ENCODE measurements around the gene TMPRSS9. TPM values are rescaled to one million over a fixed set of nuclear protein-coding genes. Genes with fewer than 3 reads are reported as not detected.

The TMPRSS9 gene
- total RNA-seq, 2 experiments from 2014 or later = not detected

DNA sequence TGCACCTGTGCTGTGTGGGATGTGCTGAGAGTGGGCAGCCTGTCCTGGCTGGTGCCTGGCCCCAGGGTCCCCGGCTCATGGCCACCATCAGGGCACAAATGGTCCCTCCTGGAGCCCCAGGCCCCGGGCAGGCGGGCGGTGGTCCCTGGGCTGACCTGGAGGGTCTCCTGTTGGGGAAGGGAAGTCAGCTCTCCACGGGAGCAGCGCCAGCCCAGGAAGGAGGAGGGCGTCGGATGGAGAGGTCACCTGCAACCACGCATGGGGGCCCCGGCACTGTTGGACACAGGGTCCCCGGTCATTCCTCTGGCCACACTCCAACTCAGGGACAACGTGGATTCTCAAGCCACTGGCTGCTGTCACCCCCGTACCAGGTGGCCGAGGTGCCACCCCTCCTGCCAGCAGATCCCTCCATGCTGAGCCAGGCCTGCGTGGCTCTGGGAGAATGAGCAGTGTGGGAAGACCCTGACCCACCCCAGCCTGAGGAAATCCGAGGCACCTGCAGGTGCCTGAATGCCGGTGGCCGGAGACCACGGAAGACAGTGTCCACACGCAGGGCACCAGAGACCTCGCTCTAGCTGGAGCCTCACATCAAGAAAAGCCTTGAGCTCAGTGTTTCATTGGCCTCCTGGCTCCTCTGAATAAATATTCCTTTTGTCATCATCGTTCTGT is 83.2 kb downstream of the TMPRSS9 start:
- no peak for DNase-seq
- H3K27me3 Mint-ChIP-seq (ENCODE audit: low read depth) = no peaks in the 10 kb centered on the region
- ATAC-seq = no peak
- ChIA-PET CTCF (interaction anchor here (0.6 kb wide), 1 partner anchor 129 kb away, joined by 3 read pairs; no protein-coding TSS in a partner anchor), POLR2A (no interaction called here)
- peaks cover 33% of the 10 kb centered on the region for H3K36me3 Mint-ChIP-seq (ENCODE audit: low read depth)
- H3K9me3 Mint-ChIP-seq (ENCODE audit: insufficient read depth) = no peaks in the 10 kb centered on the region
- no peak overlapping the region for H3K4me3 Mint-ChIP-seq
- peaks cover 16% of the 10 kb centered on the region for H3K4me1 Mint-ChIP-seq (ENCODE audit: low read depth)
- no peak overlapping the region for H3K27ac Mint-ChIP-seq

DNA sequence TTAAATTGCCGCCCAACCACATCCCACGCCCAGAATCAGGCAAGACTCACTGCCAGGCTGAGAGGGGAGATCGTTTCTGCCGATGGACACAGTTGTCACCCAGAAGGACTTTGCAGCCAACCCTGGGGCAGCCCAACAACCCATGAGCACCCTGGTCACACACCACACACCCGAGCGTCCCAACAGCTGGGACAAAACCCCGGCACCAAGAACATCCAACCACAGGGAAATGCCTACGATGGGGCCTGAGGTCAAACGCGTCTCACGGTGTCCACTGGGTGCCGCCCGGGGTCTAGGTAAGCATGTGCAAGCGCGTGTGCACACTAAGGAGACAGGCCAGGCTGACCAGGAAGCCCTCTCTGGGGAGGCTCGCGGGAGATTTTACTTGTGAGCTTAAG is 83.7 kb downstream of the TMPRSS9 start:
- Mint-ChIP-seq H3K9me3 (ENCODE audit: insufficient read depth) (no peaks in the 10 kb centered on the region), H3K27ac (no peak overlapping the region), H3K4me3 (no peak overlapping the region), H3K36me3 (ENCODE audit: low read depth) (peaks cover 32% of the 10 kb centered on the region), H3K4me1 (ENCODE audit: low read depth) (peaks cover 18% of the 10 kb centered on the region), H3K27me3 (ENCODE audit: low read depth) (no peaks in the 10 kb centered on the region)
- CTCF ChIA-PET = interaction anchor here (0.6 kb wide), 1 partner anchor 129 kb away, joined by 3 read pairs; no protein-coding TSS in a partner anchor
- no peak for DNase-seq
- no peak for ATAC-seq
- POLR2A ChIA-PET = no interaction called here

DNA sequence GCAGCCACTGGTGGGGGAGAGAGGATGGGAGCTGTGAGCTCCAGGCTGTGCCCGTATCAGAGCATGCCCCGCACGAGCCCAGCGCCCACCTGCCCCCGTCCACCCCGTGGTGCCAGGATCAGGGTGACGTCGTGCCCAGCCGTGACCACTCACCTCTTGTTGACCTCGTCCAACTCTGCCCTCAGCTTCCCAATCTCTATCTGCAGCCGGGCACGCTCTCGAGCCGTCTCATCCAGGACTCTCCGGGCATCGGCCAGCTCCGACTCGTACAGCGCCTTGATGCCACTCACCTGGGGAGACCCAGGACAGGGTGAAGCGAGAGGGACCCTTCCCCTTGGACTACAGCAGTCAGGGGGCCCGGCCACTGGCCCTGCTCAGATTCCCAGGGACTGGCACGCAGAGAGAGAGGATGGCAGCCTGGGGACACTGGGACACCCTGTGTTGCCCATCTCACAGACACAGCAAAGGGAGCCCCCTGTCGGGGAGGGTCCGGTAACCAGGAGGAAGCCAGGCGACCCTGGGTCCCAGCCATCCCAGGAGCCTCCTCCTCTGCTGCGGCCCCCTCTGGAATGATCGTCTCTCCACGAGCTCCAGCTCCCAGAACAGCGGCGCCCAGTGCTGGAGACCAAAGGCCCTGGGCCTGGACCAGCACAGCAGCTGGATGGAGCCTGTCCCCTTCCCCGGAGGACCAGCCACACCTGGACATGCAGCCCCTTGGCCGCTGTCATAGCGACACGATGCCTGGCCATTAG is 84.4 kb downstream of the TMPRSS9 start:
- ATAC-seq = no peak
- POLR2A ChIA-PET = no interaction called here
- H3K4me3 Mint-ChIP-seq = no peak overlapping the region

DNA sequence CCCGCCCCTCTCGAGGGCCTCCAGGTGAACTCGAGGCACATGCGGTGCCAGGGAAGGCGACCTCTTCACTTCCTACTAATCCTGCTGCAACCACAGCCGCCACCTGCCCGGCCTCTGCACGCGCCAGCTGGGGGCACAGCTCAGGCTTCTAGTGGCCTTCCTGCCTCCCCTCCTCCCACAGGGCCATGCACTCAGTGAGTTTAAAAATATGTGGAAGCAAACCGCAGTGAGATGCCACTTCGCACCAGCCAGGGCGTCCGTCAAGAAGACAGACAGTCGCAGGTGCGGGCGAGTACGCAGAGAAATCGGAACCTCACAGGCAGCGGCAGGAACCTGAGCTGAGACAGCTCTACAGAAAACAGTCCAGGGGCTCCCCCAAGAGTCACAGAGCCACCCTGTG is 86.3 kb downstream of the TMPRSS9 start:
- Mint-ChIP-seq H3K27ac (peak overlapping the region; percentile 84), H3K36me3 (ENCODE audit: low read depth) (peaks cover 28% of the 10 kb centered on the region), H3K9me3 (ENCODE audit: insufficient read depth) (no peaks in the 10 kb centered on the region), H3K27me3 (ENCODE audit: low read depth) (no peaks in the 10 kb centered on the region), H3K4me3 (peak overlapping the region; percentile 63), H3K4me1 (ENCODE audit: low read depth) (peaks cover 22% of the 10 kb centered on the region)
- DNase-seq = peak; percentile 47
- POLR2A ChIA-PET = interaction anchor here (0.6 to 1.0 kb wide), 4 partner anchors 10 to 137 kb away, joined by 3 to 4 read pairs (median 3); partner anchors contain the start of genes GADD45B and LMNB2
- CTCF ChIA-PET = interaction anchor here (0.8 to 1.3 kb wide), 3 partner anchors 54 to 167 kb away, joined by 3 to 6 read pairs (median 4); no protein-coding TSS in a partner anchor
- peak; percentile 69 for ATAC-seq

More for the DNA sequence above, 84.4 kb downstream of the TMPRSS9 start:
- no peak for DNase-seq
- Mint-ChIP-seq H3K27ac (no peak overlapping the region), H3K9me3 (ENCODE audit: insufficient read depth) (no peaks in the 10 kb centered on the region), H3K27me3 (ENCODE audit: low read depth) (no peaks in the 10 kb centered on the region), H3K36me3 (ENCODE audit: low read depth) (peaks cover 33% of the 10 kb centered on the region), H3K4me1 (ENCODE audit: low read depth) (peaks cover 18% of the 10 kb centered on the region)
- CTCF ChIA-PET = no interaction called here

DNA sequence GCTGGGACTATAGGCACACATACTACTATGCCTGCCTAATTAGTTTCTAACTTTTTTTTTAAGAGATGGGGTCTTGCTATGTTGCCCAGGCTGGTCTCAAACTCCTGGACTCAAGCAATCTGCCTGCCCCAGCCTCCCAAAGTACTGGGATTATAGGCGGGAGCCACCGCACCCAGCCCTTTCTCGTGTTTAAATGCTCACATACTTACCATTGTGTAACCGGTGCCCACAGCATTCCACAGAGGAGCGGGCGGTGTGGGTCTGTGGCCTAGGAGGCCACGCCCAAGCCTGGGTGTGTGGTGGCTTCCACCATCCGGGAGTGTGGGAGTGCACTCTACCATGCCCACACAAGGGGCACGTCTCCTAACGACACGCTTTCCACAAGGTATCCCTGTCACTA is 89.0 kb downstream of the TMPRSS9 start:
- POLR2A ChIA-PET = no interaction called here
- Mint-ChIP-seq H3K9me3 (ENCODE audit: insufficient read depth) (no peaks in the 10 kb centered on the region), H3K27me3 (ENCODE audit: low read depth) (no peaks in the 10 kb centered on the region), H3K27ac (no peak overlapping the region), H3K4me1 (ENCODE audit: low read depth) (peaks cover 22% of the 10 kb centered on the region), H3K4me3 (no peak overlapping the region), H3K36me3 (ENCODE audit: low read depth) (peaks cover 26% of the 10 kb centered on the region)
- no peak for ATAC-seq
- no peak for DNase-seq
- CTCF ChIA-PET = no interaction called here

DNA sequence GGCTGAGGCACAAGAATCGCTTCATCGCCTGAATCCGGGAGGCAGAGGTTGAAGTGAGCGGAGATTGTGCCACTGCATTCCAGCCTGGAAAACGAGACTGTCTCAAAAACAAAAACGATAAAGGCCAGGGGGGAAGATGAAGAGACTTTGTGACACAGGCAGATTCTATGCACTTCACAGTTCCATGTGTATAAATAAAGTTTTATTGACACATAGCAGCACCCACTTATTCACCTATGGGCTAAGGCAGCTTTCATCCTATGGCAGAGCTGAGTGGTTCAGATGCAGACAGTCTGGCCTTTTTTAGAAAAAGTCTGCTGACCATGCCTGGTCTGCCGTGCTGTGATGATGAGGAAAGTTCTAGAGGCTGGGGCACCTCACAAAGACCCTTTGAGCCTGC is 91.1 kb downstream of the TMPRSS9 start:
- POLR2A ChIA-PET = no interaction called here
- ATAC-seq (no peak), DNase-seq (no peak)
- no peak overlapping the region for H3K27ac Mint-ChIP-seq
- H3K36me3 Mint-ChIP-seq (ENCODE audit: low read depth) = peaks cover 29% of the 10 kb centered on the region
- peaks cover 35% of the 10 kb centered on the region for H3K4me1 Mint-ChIP-seq (ENCODE audit: low read depth)
- CTCF ChIA-PET = interaction anchor here (1.0 kb wide), 1 partner anchor 215 kb away, joined by 3 read pairs; the partner anchor contains the start of gene PLEKHJ1
- no peak overlapping the region for H3K4me3 Mint-ChIP-seq
- no peaks in the 10 kb centered on the region for H3K9me3 Mint-ChIP-seq (ENCODE audit: insufficient read depth)
- H3K27me3 Mint-ChIP-seq (ENCODE audit: low read depth) = no peaks in the 10 kb centered on the region

DNA sequence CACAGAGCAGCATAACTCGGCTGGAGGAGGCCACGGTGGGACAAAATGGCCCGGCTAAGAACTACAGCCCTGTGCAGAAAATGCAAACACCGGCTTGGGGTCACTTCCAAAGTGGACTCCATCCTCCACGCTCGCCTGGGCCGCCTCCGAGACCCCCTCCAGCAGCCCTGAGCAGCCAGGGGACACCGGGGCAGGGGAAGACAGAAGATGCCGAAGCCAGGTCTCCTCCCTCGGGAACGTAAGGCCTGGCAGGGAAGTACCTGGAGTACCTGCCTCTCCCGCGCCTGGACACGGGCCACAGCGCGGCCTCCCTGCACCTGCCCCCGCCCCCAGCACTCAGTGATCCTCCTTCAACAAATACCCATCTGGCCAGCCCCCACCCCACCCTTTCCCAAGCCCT is 91.7 kb downstream of the TMPRSS9 start:
- POLR2A ChIA-PET = interaction anchor here (0.7 kb wide), 1 partner anchor 1038 kb away, joined by 3 read pairs; no protein-coding TSS in a partner anchor
- Mint-ChIP-seq H3K27me3 (ENCODE audit: low read depth) (no peaks in the 10 kb centered on the region), H3K36me3 (ENCODE audit: low read depth) (peaks cover 24% of the 10 kb centered on the region), H3K9me3 (ENCODE audit: insufficient read depth) (no peaks in the 10 kb centered on the region), H3K4me3 (no peak overlapping the region), H3K27ac (no peak overlapping the region), H3K4me1 (ENCODE audit: low read depth) (peaks cover 29% of the 10 kb centered on the region)
- DNase-seq (no peak), ATAC-seq (no peak)
- CTCF ChIA-PET = interaction anchor here (1.0 kb wide), 1 partner anchor 216 kb away, joined by 3 read pairs; the partner anchor contains the start of gene PLEKHJ1

DNA sequence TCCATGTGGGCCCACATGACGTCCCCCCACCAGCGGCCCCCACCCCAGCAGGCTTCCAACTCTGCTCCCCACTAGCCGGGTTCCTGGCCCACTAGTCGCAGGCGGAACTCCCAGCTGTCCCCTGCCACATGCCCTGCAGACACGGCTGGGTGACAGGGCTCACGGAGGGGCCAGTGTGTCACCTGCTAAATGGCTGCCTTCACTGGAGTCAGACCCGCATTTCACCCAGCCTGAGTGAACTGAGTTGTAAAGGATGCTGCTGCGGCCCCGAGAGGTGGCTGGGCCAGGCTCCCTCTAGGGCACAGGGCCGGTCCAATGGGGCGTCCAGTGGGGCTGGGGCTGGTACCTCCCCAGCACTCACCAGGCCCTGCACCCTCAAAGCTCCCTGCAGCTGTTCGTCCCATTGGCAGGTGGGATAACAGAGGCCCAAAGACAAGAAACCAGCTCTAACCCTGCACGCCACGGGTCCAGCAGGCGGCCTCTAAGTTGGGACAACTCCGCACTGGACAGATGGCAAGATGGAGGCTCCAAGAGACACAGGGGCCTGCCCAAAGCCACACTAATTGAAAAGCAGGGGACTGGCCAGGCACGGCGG is 93.5 kb downstream of the TMPRSS9 start:
- no peak for ATAC-seq
- no peaks in the 10 kb centered on the region for H3K9me3 Mint-ChIP-seq (ENCODE audit: insufficient read depth)
- H3K4me1 Mint-ChIP-seq (ENCODE audit: low read depth) = peaks cover 26% of the 10 kb centered on the region

DNA sequence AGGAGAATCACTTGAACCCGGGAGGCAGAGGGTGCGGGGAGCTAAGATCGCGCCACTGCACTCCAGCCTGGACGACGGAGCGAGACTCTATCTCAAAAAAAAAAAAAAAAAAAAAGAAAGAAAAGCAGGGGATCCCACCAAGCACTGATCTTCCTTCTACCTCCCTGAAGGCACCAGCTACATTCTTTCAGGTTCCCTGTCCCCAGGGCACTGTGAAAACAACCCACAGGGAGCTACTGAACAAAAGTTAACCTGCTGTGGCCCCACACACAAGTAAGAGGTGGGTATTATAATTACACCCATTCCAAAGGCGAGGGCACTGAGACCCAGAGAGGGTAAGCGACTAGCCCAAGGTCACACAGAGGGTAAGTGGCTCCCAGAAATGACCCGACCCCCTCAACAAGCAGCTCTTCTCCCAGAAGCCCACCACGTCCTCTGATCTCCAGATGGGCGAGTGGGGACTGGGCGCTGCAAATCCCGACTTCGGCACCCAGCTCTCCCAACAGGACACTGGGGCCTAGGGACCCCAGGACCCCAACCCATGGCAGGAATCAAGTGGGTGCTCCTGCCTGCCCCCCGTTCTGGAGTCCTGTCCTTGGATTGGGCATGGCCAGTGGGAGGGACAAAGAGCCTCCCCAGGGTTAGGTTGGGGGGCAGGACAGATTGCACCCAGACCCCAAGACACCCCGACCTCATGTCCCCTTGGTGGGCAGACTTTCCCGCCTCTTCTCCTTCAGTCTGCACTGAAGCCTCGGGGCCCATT is 94.3 kb downstream of the TMPRSS9 start:
- POLR2A ChIA-PET = interaction anchor here (1.2 kb wide), 1 partner anchor 27 kb away, joined by 3 read pairs; the partner anchor contains the start of gene TIMM13

More for the DNA sequence above, 93.5 kb downstream of the TMPRSS9 start:
- Mint-ChIP-seq H3K4me3 (no peak overlapping the region), H3K27me3 (ENCODE audit: low read depth) (no peaks in the 10 kb centered on the region), H3K27ac (no peak overlapping the region), H3K36me3 (ENCODE audit: low read depth) (peaks cover 21% of the 10 kb centered on the region)
- DNase-seq = no peak
- ChIA-PET POLR2A (interaction anchor here (1.2 kb wide), 1 partner anchor 26 kb away, joined by 3 read pairs; the partner anchor contains the start of gene TIMM13), CTCF (interaction anchor here (0.7 kb wide), 1 partner anchor 183 kb away, joined by 4 read pairs; no protein-coding TSS in a partner anchor)

DNA sequence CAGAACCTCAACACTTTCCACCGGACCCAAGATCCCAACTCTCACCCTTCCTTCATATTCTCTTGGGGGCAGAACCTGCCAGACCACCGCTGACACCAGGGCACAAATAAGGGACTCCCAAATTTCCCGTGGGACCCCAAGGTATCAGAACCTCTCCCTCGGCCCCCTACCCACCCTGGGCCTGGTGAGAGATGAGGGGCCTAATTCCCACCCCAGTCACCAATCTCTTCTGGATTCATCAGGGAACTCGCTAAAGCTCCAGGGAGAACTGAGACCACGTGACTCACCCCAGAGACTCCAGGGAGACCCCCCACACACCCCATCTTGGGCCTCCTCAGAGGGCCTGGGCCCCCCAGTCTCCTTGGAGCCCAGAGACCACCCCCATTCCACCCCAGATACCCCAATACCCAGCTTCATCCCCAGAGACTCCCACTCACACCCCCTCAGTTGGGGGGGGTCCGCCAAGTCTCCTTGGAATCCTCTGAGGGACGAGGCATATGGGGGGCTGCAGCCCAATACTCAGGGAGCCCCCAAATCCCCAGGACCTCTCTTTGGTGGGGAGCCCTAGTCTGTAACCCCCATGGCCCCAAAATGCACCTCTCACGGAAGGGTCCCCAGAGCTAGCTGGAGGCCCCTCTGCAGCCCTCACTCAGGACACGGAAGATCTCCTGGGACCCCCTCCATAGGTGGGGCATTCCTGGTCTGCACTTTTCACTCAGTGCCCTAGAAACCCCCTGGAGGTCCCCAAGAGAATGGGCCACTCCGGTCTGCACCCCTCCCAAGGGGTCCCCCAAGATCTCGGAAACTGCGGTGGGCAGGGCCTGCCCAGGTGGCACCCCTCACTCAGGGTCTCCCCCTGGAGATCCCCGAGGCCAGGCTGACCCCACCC is 95.1 kb downstream of the TMPRSS9 start:
- POLR2A ChIA-PET = interaction anchor here (0.7 to 2.7 kb wide), 6 partner anchors 21 to 226 kb away, joined by 3 to 30 read pairs (median 4); partner anchors contain the start of genes GADD45B and TIMM13
- DNase-seq = no peak
- H3K36me3 Mint-ChIP-seq (ENCODE audit: low read depth) = peaks cover 17% of the 10 kb centered on the region
- peaks cover 26% of the 10 kb centered on the region for H3K4me1 Mint-ChIP-seq (ENCODE audit: low read depth)
- ATAC-seq = no peak
- H3K27ac Mint-ChIP-seq = peak overlapping the region; percentile 69
- peak overlapping the region; percentile 85 for H3K4me3 Mint-ChIP-seq
- H3K27me3 Mint-ChIP-seq (ENCODE audit: low read depth) = no peaks in the 10 kb centered on the region
- H3K9me3 Mint-ChIP-seq (ENCODE audit: insufficient read depth) = no peaks in the 10 kb centered on the region
- CTCF ChIA-PET = interaction anchor here (1.1 to 2.5 kb wide), 2 partner anchors 21 to 63 kb away, joined by 3 to 6 read pairs; partner anchors contain the start of gene GADD45B

More for the DNA sequence above, 94.3 kb downstream of the TMPRSS9 start:
- H3K27me3 Mint-ChIP-seq (ENCODE audit: low read depth) = no peaks in the 10 kb centered on the region
- H3K4me3 Mint-ChIP-seq = peak overlapping the region; percentile 85
- no peaks in the 10 kb centered on the region for H3K9me3 Mint-ChIP-seq (ENCODE audit: insufficient read depth)
- peaks cover 25% of the 10 kb centered on the region for H3K4me1 Mint-ChIP-seq (ENCODE audit: low read depth)
- no peak for ATAC-seq
- DNase-seq = no peak
- CTCF ChIA-PET = interaction anchor here (0.7 to 1.1 kb wide), 2 partner anchors 22 to 183 kb away, joined by 3 to 4 read pairs; partner anchors contain the start of gene GADD45B
- peaks cover 19% of the 10 kb centered on the region for H3K36me3 Mint-ChIP-seq (ENCODE audit: low read depth)
- peak overlapping the region; percentile 69 for H3K27ac Mint-ChIP-seq
